ENCODE data around the gene KRT20. TPM values are rescaled to one million over a fixed set of nuclear protein-coding genes. Genes with fewer than 3 reads are reported as not detected.

KRT20 gene
- total and polyA plus RNA-seq, 2 of the 4 experiments (the other 2 are of a cell fraction) = not detected

- in situ Hi-C loops (cut with MboI; ENCODE audit: low sequenced_read_pairs) = no loop called here
- Histone ChIP-seq H2AK5ac (ENCODE audit: low read depth, low read length) (peak overlapping the region; percentile 65), H4K20me1 (ENCODE audit: insufficient read depth, low read length) (no peaks in the 10 kb centered on the region), H3K9ac (ENCODE audit: low read depth, low read length) (no peak overlapping the region), H3K18ac (ENCODE audit: low read depth, low read length) (no peak overlapping the region), H2BK5ac (ENCODE audit: low read depth, low read length, poor library complexity, severe bottlenecking) (peak overlapping the region; percentile 2), H3K4me2 (ENCODE audit: low read depth, low read length) (no peak overlapping the region), H4K8ac (ENCODE audit: low read depth in 2 of 2, low read length in 2 of 2) (peak overlapping the region in 1 of 2 experiments; percentile 31; a peak in 2 of 4 replicates), H2BK15ac (ENCODE audit: low read depth, low read length) (peak overlapping the region; percentile 86; the same call in 1 of the 3 replicates), H4K5ac (ENCODE audit: low read depth, low read length) (peak overlapping the region; percentile 22; the same call in 1 of the 2 replicates), H3K27me3 (ENCODE audit: control insufficient read depth, insufficient read depth, low read length) (no peaks in the 10 kb centered on the region), H3K9me1 (ENCODE audit: insufficient read depth, low read length) (peaks cover 12% of the 10 kb centered on the region; the same call in 1 of the 2 replicates), H3K4ac (ENCODE audit: low read depth, low read length) (peak overlapping the region; percentile 78), H3K36me3 (ENCODE audit: control insufficient read depth, insufficient read depth, low read length) (no peaks in the 10 kb centered on the region), H3K9me3 (ENCODE audit: control insufficient read depth, insufficient read depth, low read length) (no peaks in the 10 kb centered on the region), H3K27ac (ENCODE audit: insufficient read depth, low read length) (no peak overlapping the region; the same call in 1 of the 2 replicates), H3K4me3 (ENCODE audit: insufficient read depth, low read depth, low read length) (no peak overlapping the region), H3K23ac (ENCODE audit: low read depth, low read length) (no peak overlapping the region), H3K14ac (replicated peaks; ENCODE audit: low read depth, low read length) (no peak overlapping the region), H2BK20ac (ENCODE audit: low read depth, low read length) (peak overlapping the region; percentile 58), H2AFZ (replicated peaks; ENCODE audit: low read length, poor library complexity) (no peak overlapping the region), H2BK120ac (ENCODE audit: low read depth, low read length) (peak overlapping the region; percentile 81), H3K4me1 (ENCODE audit: control insufficient read depth, insufficient read depth, low read length) (peaks cover 15% of the 10 kb centered on the region), H4K91ac (ENCODE audit: insufficient read depth, low read depth, low read length) (peak overlapping the region; percentile 70), H3K79me1 (ENCODE audit: low read depth in 1 of 2, low read length in 2 of 2) (no peaks in the 10 kb centered on the region), H2AK9ac (replicated peaks; ENCODE audit: low read depth, low read length, poor library complexity) (no peak overlapping the region), H3K56ac (ENCODE audit: extremely low read depth, insufficient read depth, low read length) (no peak overlapping the region)
- intact Hi-C loops (cut with micrococcal nuclease) = no loop called here
- ChIA-PET POLR2A (ENCODE audit: unreplicated experiment) (no interaction called here), CTCF (no interaction called here)
- BruUV-seq (replicated peaks) = no TSS peak
- 93% methylated on average over 5 of the region's 13 CpGs; no CpG with 5 or more reads in 1 of the 2 experiments for WGBS, 2 experiments (ENCODE audit: extremely low coverage in 2 of 2, insufficient read length in 1 of 2)
- dilution Hi-C loops (cut with HindIII; ENCODE audit: low sequenced_read_pairs, unreplicated experiment) = no loop called here
- DNase-seq = no peak
- ATAC-seq (ENCODE audit: low read depth) = no peak
- no peak for TF ChIP-seq NFE2L2 (IDR thresholded peaks at IDR 0.05; ENCODE audit: low read depth, low read length)
- TF ChIP-seq ELK1 (IDR thresholded peaks at IDR 0.05; ENCODE audit: borderline replicate concordance, low read depth, low read length) = no peak
- no peak for TF ChIP-seq RAD21 (IDR thresholded peaks at IDR 0.05; ENCODE audit: low read length)
- TF ChIP-seq POLR2A (IDR thresholded peaks at IDR 0.05; ENCODE audit: low read depth, low read length) = no peak
- no peak for TF ChIP-seq RCOR1 (IDR thresholded peaks at IDR 0.05; ENCODE audit: insufficient replicate concordance, low read length)
- no peak for TF ChIP-seq MAZ (IDR thresholded peaks at IDR 0.05; ENCODE audit: borderline replicate concordance, low read depth, low read length)
- TF ChIP-seq FOS (IDR thresholded peaks at IDR 0.05; ENCODE audit: low read depth, low read length) = no peak
- TF ChIP-seq RFX5 (IDR thresholded peaks at IDR 0.05; ENCODE audit: low read depth, low read length) = no peak
- no peak for TF ChIP-seq BHLHE40 (IDR thresholded peaks at IDR 0.05; ENCODE audit: low read depth, low read length)
- no peak for TF ChIP-seq CTCF (conservative IDR thresholded peaks at IDR 0.05; ENCODE audit: low read depth, low read length)
- no peak for TF ChIP-seq MAFK (IDR thresholded peaks at IDR 0.05; ENCODE audit: low read depth, low read length)
- no peak for TF ChIP-seq CEBPB (IDR thresholded peaks at IDR 0.05; ENCODE audit: low read depth, low read length)
- no peak for TF ChIP-seq USF2 (IDR thresholded peaks at IDR 0.05; ENCODE audit: low read depth, low read length)
- no peak for TF ChIP-seq SMC3 (IDR thresholded peaks at IDR 0.05; ENCODE audit: low read depth, low read length)
- TF ChIP-seq MXI1 (IDR thresholded peaks at IDR 0.05; ENCODE audit: borderline replicate concordance, low read depth, low read length) = no peak
Measured at GRCh38 chr17:40912486-40913210, 27.6 kb upstream of the KRT20 start.
